Activated naive CD4-positive, alpha-beta T cell treated with anti-CD3 and anti-CD28 coated beads, Interleukin-2, amount 50 U/mL, for 24 hours (primary cell): Measurements from ENCODE around the gene ZNF750.

Experiments
- H3K27ac Mint-ChIP-seq: one replicate; pipeline ENCODE4 v1.8.0; 2021; ENCODE audit warnings: mild to moderate bottlenecking, mixed read lengths
- H3K27me3 Mint-ChIP-seq: one replicate; pipeline ENCODE4 v1.8.0; 2021; ENCODE audit warnings: mixed read lengths
- H3K36me3 Mint-ChIP-seq: one replicate; pipeline ENCODE4 v1.8.0; 2021; ENCODE audit warnings: mixed read lengths
- H3K4me1 Mint-ChIP-seq: one replicate; pipeline ENCODE4 v1.8.0; 2021; ENCODE audit warnings: mixed read lengths
- H3K4me3 Mint-ChIP-seq: one replicate; pipeline ENCODE4 v1.8.0; 2021; ENCODE audit warnings: mild to moderate bottlenecking, mixed read lengths
- H3K9me3 Mint-ChIP-seq: one replicate; pipeline ENCODE4 v1.8.0; 2021; ENCODE audit warnings: mixed read lengths

ZNF750 gene

DNA sequence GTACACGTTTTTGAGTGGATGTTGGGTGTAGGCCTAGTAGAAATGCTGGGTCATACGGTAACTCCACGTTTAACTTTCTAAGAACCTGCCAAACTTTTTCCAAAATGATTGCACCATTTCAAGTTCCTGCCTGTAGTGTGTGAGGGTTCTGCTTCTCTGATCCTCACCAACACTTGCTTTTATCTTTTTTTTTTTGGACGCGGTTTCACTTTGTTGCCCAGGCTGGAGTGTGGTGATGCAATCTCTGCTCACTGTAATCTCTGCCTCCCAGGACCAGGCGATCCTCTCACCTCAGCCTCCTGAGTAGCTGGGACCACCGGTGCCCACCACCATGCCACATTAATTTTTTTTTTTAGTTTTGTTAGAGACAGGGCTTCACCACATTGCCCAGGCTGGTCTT is 23.5 kb downstream of the ZNF750 start:
- peaks cover 23% of the 10 kb centered on the region for H3K36me3 Mint-ChIP-seq
- no peak overlapping the region for H3K4me3 Mint-ChIP-seq
- H3K27me3 Mint-ChIP-seq, result no peaks in the 10 kb centered on the region
- H3K4me1 Mint-ChIP-seq, result peaks cover 3% of the 10 kb centered on the region
- peaks cover 5% of the 10 kb centered on the region for H3K9me3 Mint-ChIP-seq
- peak overlapping the region; percentile 41 for H3K27ac Mint-ChIP-seq

DNA sequence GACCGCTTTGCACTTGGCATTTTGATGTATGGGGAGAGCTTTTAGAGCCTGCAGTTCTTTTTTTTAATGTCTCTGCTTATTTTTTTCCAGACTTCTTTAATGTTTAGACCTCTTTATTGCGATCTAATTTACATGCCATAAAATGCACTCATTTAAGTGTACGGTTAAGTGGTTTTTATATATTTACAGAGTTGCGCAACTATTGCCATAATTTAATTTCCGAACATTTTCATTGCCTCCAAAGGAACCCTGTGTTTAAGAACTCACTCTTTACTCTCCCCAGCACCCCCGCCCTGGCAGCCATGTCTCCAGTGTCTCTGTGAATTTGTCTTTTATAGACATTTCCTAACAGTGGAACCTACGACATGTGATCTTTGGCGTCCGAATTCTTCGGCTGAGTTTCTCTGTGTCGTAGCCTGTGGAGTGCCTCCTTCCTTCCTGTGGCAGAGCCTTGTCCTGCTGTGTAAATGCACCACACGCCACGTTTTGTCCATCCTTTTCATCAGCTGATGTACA is 24.0 kb downstream of the ZNF750 start:
- Mint-ChIP-seq H3K27ac (peak overlapping the region; percentile 41), H3K4me3 (no peak overlapping the region), H3K4me1 (peaks cover 3% of the 10 kb centered on the region), H3K36me3 (peaks cover 21% of the 10 kb centered on the region), H3K9me3 (peaks cover 5% of the 10 kb centered on the region), H3K27me3 (no peaks in the 10 kb centered on the region)

DNA sequence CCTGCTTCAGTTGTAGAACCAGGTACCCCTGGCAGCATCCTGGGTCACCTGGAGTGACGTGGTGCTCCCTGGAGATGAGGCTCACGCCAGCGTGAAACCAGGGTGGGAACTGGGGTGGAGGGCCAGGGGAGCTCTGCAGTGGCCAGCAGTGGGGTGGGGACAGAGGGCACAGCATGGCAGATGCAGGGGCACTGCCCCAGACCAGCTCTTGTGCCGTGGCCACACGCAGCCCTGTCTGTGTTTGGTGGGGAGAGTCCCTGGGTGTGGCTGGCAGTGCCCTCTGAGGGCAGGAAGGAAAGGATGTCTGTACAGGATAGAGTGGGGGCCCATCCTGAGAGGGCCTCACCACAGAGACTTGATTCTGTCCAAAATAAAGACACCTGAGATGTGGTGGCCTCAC is 24.5 kb downstream of the ZNF750 start:
- H3K27me3 Mint-ChIP-seq, result no peaks in the 10 kb centered on the region
- H3K4me1 Mint-ChIP-seq, result peaks cover 3% of the 10 kb centered on the region
- H3K4me3 Mint-ChIP-seq, result no peak overlapping the region
- peaks cover 16% of the 10 kb centered on the region for H3K36me3 Mint-ChIP-seq
- no peak overlapping the region for H3K27ac Mint-ChIP-seq
- H3K9me3 Mint-ChIP-seq, result peaks cover 2% of the 10 kb centered on the region

DNA sequence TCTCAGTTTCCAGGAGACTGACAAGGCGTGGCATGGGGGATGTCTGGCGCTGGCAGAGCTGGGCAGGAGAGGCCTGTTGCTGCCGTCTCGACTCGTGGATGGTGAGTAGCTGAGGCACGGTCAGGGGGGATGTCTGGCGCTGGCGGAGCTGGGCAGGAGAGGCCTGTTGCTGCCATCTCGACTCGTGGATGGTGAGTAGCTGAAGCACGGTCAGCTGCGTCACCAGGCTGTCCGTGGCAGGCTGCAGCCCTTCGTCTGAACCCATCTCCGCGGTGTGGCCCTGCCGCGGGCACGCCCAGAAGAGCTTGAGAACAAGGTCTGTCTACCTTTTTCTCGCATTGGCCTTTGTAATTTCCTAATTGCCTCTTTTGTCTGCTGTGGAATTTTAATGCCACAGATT is 25.0 kb downstream of the ZNF750 start:
- Mint-ChIP-seq H3K27me3 (no peaks in the 10 kb centered on the region), H3K36me3 (peaks cover 12% of the 10 kb centered on the region), H3K9me3 (no peaks in the 10 kb centered on the region), H3K4me1 (peaks cover 3% of the 10 kb centered on the region), H3K27ac (no peak overlapping the region), H3K4me3 (no peak overlapping the region)

DNA sequence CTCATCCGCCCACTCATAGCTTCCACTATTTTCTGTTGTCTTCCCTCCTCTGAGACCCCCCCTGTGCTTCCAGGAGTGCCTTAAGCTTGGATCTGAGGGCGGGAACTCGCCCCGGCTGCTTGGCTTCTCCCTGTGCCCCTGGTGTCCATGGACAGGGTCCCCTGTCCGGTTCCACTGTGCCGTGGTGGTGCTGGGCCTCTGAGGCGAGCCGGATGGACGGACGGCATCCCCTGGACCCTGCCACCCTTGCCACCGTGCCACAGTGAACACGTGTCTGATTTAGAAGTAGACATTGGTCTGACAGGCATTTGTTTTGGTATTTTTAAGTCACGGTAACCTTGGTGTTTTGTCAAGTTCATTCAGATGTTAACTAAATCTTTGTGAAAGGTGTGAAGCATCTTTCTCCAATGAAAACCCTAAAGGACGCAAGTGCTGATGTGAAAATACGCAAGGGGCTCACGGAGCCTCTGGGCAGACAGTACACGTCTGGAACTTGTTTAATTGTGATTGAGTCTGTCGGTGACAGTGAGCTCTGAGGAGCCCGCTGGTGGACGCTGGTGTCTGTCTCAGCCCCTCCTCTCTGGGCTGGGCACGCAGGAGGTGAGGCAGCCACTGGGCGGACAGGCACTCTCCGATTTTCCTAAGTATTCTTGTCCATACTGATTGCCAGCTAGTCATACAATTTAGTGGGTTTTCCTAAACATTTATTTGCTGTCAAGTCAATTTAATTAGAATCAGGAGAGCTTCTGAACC is 26.3 kb downstream of the ZNF750 start:
- H3K36me3 Mint-ChIP-seq, result peaks cover 8% of the 10 kb centered on the region

DNA sequence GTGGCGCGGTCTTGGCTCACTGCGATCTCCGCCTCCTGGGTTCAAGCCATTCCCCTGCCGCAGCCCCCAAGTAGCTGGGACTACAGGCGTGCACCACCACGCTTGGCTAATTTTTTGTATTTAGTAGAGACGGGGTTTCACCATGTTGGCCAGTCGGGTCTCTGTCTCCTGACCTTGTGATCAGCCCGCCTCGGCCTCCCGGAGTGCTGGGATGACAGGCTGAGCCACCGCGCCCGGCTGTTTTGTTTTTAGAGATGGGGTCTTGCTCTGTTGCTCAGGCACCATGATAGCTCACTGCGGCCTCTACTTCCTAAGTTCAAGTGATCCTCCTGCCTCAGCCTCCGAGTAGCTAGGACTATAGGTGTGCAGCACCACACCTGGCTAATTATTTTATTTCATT is 27.2 kb downstream of the ZNF750 start:
- Mint-ChIP-seq H3K4me3 (no peak overlapping the region), H3K27me3 (no peaks in the 10 kb centered on the region), H3K36me3 (peaks cover 5% of the 10 kb centered on the region), H3K9me3 (no peaks in the 10 kb centered on the region), H3K27ac (no peak overlapping the region), H3K4me1 (peaks cover 3% of the 10 kb centered on the region)

More for the DNA sequence above, 26.3 kb downstream of the ZNF750 start:
- Mint-ChIP-seq H3K4me1 (peaks cover 3% of the 10 kb centered on the region), H3K27me3 (no peaks in the 10 kb centered on the region), H3K9me3 (no peaks in the 10 kb centered on the region), H3K27ac (no peak overlapping the region), H3K4me3 (no peak overlapping the region)

DNA sequence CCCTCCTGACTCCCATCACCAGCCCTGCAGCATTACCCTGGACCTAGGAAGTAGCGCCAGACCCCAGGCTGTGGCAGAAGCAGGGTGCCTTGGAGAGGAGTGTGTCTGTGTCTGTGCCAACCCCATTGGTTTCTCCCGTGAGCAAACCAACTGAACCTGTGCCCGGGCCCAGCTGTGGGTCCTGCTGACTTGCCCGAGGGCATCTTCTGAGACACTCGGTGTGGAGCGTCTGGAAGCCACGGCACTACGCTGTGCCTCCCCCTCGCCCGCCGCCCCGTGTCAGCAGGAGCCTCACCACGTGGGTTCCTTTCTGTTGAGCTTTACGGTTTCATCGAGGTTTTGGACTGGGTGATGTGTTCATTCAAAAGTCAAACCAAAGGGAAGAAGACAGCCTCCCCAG is 27.8 kb downstream of the ZNF750 start:
- Mint-ChIP-seq H3K4me3 (no peak overlapping the region), H3K27ac (no peak overlapping the region), H3K27me3 (no peaks in the 10 kb centered on the region), H3K9me3 (no peaks in the 10 kb centered on the region), H3K4me1 (peaks cover 3% of the 10 kb centered on the region), H3K36me3 (peaks cover 5% of the 10 kb centered on the region)

DNA sequence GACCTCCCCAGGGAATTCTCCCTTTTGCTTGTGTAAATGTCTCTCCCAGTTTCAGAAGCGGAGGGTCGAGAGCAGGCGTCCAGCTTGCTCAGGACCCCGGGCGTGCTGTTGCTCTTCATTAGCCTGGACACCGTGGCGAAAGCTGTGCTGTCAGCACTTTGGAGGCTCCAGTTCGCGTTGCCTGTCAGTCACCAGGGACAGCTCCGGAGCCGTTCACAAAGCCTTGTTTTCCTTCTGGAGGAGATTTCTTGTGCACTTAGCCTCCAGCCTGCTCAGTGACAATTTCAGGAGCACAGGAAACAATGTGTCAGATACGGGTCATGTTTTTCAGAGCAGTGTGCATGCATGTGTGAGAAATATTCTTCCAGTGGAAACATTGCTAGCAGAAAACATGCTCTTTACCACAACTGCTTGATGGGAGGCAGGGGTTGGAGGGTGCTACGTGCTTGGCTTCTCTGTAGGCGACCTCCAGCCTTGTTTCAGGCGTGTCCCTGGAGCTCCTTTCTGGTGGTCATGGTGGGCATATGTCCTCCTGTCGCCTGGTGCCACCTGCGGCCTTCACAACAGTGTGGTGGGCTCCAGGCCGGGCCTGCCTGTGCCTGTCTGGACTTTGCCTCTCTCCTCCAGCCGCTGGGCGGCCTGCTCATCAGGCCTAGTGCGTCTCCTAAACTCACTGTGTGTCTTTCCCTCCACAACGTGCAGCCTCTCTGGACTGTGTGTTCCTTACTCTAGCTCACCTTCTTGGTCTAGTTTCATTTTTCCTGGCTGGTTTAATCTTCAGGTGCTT is 29.0 kb downstream of the ZNF750 start:
- no peaks in the 10 kb centered on the region for H3K27me3 Mint-ChIP-seq
- H3K9me3 Mint-ChIP-seq, result no peaks in the 10 kb centered on the region
- peaks cover 2% of the 10 kb centered on the region for H3K36me3 Mint-ChIP-seq
- H3K4me1 Mint-ChIP-seq, result no peaks in the 10 kb centered on the region
- no peak overlapping the region for H3K27ac Mint-ChIP-seq
- no peak overlapping the region for H3K4me3 Mint-ChIP-seq

DNA sequence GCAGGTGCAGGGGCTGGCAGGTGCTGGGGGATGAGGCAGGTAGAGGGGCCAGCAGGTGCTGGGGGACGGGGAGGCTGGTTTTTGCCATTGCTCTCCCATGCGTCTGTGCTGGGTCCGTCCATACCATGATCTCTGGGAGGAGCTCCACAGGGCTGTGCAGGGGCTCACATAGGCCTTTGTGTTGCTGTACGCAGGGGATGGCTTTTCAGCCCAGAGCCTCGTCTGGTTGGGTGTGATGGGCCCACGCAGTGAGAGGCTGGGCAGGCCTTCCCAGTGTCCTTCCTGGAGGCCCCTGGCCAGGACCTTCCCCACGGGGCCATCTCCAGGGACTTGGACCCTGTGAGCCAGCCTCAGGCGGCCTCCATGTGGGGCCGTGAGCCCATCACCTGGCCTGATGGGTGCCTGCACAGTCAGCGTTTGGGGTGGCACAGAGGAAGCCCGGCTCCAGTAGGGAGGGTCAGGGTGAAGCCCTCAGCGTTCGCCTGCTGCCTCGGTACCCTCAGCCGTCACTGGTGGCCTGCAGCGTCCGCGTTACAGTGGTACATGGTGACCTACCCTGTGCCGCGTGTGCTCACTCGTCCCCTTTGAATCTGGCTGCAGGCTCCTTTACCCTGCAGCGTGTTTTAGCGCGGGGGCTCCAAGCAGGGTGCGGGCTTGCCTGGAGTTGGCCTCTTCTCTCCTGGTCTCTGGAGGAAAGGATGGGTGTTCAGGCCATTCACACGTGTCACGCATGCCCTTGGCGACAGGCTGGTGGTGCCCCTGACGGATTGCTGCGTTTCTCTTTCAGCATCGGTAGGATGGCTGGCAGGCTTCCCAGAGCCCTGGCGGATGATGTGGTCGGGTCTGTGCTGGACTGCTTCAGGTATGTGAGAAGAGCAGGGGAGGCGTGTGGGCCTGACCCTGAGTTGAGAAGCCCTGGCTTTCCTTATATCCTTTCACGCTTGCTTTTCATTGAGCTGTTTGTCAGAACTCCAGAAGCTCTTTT is 30.6 kb downstream of the ZNF750 start:
- Mint-ChIP-seq H3K27ac (no peak overlapping the region), H3K36me3 (peaks cover 1% of the 10 kb centered on the region), H3K9me3 (no peaks in the 10 kb centered on the region), H3K27me3 (no peaks in the 10 kb centered on the region), H3K4me3 (no peak overlapping the region), H3K4me1 (no peaks in the 10 kb centered on the region)

DNA sequence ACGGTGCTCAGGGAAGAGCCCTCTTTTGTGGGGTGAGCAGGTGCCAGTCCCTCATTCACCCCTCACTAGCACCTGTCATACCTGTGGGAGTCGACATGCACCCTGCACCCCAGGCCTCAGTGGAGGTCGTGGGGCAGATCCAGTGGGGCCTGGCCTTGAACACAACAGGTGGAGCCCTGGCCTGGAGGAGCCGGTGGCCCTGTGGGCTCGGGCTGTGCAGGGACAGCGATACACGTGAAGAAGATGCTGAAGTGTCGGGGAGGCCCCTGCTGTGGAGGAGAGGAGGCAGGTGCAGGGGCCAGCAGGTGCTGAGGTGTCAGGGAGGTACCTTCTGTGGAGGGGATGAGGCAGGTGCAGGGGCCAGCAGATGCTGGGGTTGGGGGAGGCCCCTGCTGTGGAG is 31.8 kb downstream of the ZNF750 start:
- Mint-ChIP-seq H3K36me3 (no peaks in the 10 kb centered on the region), H3K9me3 (no peaks in the 10 kb centered on the region), H3K4me1 (peaks cover under 1% of the 10 kb centered on the region), H3K4me3 (no peak overlapping the region), H3K27me3 (no peaks in the 10 kb centered on the region), H3K27ac (no peak overlapping the region)

DNA sequence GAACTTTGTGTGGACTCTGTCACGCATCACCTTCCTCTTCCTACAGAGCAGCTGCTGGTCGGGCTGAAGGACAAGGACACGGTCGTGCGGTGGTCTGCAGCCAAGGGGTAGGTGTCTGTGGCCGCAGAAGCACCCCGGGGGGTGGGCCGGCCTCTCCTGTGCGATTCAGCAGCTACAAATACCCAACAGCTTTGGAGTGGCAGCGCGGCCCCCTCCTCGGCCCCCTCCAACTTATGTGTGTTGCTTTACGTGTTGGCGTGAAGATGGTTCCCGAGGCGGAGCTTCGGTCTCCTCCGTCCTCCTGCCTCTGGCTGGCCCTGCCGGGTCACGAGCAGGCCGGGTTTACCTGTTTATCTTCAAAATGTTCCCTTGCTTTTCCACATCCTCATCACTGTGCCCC is 32.3 kb downstream of the ZNF750 start:
- H3K27me3 Mint-ChIP-seq, result no peaks in the 10 kb centered on the region
- no peaks in the 10 kb centered on the region for H3K9me3 Mint-ChIP-seq
- peaks cover 3% of the 10 kb centered on the region for H3K4me1 Mint-ChIP-seq
- H3K27ac Mint-ChIP-seq, result no peak overlapping the region
- no peak overlapping the region for H3K4me3 Mint-ChIP-seq
- peaks cover 1% of the 10 kb centered on the region for H3K36me3 Mint-ChIP-seq

DNA sequence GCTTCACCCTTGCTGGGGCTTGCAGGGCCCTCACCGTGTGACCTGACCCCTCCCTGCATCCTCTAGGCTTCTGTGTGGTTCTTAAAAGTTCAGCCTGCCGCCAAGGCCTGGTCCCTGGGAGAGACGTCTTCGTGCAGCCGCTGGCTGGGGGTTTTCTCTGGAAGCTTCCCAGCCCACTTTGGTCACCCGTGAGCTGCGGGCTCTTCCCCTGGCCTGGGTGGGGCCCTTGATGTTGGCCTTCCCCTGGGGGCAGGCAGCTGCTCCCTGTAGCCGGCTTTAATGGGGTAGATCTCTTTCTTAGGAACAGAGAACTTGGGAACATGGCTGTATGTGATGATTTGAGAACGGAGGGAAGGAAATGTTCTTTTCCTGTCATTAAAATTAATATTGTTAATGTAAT is 32.7 kb downstream of the ZNF750 start:
- no peak overlapping the region for H3K27ac Mint-ChIP-seq
- peaks cover 4% of the 10 kb centered on the region for H3K36me3 Mint-ChIP-seq
- no peaks in the 10 kb centered on the region for H3K9me3 Mint-ChIP-seq
- no peaks in the 10 kb centered on the region for H3K27me3 Mint-ChIP-seq
- no peak overlapping the region for H3K4me3 Mint-ChIP-seq
- H3K4me1 Mint-ChIP-seq, result peaks cover 6% of the 10 kb centered on the region

DNA sequence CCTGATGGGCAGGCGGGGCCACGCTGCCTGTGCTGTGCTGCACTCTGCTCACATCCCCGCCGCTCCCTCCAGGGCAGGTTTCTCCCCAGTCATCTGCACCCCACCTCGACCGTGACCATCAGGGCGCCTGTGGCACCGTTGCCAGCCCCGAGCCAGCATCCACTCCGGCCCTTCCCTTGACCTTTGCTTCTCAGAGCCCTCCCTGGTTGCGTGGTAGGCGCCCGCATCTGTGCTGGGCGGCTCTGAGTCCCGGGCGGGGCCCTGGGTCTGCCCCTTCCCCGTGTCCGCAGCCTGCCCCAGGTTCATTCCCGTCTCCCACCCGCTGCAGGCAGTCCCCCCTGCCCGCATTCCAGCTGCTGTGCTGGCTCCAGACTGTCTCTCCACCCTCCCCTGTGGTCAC is 33.2 kb downstream of the ZNF750 start:
- H3K27me3 Mint-ChIP-seq, result no peaks in the 10 kb centered on the region
- H3K9me3 Mint-ChIP-seq, result no peaks in the 10 kb centered on the region
- no peak overlapping the region for H3K27ac Mint-ChIP-seq
- no peak overlapping the region for H3K4me3 Mint-ChIP-seq
- H3K36me3 Mint-ChIP-seq, result peaks cover 5% of the 10 kb centered on the region
- H3K4me1 Mint-ChIP-seq, result peaks cover 7% of the 10 kb centered on the region

DNA sequence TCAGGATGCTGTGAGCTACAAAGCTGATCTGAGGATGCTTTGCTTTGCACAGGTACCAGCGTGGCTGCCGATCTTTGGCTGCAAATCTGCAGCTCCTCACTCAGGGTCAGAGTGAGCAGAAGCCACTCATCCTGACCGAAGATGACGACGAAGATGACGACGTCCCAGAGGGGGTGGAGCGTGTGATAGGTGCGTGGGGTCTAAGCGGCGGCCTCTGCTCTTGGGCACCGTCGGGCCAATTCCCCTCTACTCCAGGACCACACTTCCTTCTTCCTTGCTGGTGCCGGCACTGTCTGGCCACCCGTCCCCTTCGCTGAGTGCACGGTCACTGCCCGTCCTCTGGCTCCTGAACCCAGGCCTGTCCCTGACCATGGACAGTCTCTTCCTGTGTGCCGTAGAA is 34.0 kb downstream of the ZNF750 start:
- H3K27me3 Mint-ChIP-seq, result no peaks in the 10 kb centered on the region
- H3K4me3 Mint-ChIP-seq, result no peak overlapping the region
- H3K27ac Mint-ChIP-seq, result no peak overlapping the region
- H3K36me3 Mint-ChIP-seq, result peaks cover 9% of the 10 kb centered on the region
- H3K9me3 Mint-ChIP-seq, result no peaks in the 10 kb centered on the region
- H3K4me1 Mint-ChIP-seq, result peaks cover 12% of the 10 kb centered on the region

DNA sequence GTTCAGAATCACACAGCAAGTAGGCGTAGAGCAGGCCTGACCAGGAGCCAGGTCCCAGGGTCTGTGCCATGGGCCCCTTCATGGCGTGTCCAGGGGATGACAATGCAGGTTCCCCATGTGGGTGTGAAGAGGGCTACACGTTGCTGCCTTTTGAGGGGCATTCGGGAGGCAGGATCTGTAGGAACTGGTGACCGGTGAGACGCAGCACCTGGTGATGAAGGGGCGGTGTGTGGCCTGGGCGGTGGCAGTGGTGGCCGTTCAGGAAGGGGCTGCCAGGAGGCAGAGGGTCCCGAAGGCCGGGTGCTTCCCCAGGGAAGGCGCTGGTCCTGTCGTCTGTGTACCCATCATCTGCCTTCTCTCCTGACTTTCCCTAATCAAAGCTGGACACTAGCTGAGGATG is 34.6 kb downstream of the ZNF750 start:
- H3K4me3 Mint-ChIP-seq, result no peak overlapping the region
- H3K9me3 Mint-ChIP-seq, result no peaks in the 10 kb centered on the region
- H3K4me1 Mint-ChIP-seq, result peaks cover 12% of the 10 kb centered on the region
- no peaks in the 10 kb centered on the region for H3K27me3 Mint-ChIP-seq
- H3K27ac Mint-ChIP-seq, result no peak overlapping the region
- peaks cover 9% of the 10 kb centered on the region for H3K36me3 Mint-ChIP-seq
